GM19463 (cell line): Measurements from ENCODE around the gene CKB.

ENCODE experiments used
- ATAC-seq: cut with Tn5 transposase; IDR thresholded peaks from one replicate; pipeline ENCODE4 v1.9.1; 2021; ENCODE audit warnings: mild to moderate bottlenecking, moderate library complexity; ENCODE audit not compliant: unreplicated experiment

The CKB gene

GRCh38 chr14:103492156-103492925, 30.3 kb downstream of the CKB start:
- no peak for ATAC-seq

- no peak for ATAC-seq
These were observed 30.9 kb downstream of the CKB start for GRCh38 chr14:103491691-103492090.

DNA sequence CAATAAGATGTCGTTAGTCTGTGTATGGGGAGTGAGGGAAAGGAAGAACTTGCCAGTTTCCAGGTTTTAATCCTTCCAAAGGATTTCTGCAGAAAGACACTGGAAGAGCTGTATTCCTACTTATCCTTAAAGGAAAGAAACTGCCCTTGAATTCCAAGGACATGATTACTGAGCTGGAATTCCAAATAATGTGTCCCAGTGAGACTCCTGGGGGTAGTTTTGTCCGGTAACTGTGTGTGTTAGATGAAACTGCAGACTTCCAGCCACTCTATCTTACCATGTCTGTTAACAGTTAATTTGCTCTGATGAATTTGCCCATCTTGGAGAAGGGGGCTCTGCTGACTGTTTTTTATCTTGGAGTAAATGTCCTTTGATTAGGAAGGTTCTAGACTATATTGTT, 33.0 kb downstream of the CKB start:
- no peak for ATAC-seq

DNA sequence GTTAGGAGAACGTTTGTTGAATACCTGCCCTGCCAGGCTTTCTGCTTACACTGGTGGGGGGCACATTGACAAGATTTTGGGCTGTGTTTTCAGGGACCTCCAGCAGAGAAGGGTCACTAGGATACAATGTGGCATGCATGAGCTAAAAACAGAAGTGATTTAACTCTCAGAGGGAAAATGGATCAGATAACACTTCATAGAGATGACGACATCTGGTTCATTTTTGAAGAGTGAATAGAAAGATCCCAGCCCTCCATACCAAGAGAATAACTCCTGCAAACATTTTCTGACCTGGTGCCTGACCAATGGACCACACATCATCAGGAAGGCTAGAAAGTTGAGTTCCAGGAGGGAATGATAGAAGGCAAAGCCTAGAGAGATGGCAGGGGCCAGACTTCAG, 33.7 kb downstream of the CKB start:
- no peak for ATAC-seq

DNA sequence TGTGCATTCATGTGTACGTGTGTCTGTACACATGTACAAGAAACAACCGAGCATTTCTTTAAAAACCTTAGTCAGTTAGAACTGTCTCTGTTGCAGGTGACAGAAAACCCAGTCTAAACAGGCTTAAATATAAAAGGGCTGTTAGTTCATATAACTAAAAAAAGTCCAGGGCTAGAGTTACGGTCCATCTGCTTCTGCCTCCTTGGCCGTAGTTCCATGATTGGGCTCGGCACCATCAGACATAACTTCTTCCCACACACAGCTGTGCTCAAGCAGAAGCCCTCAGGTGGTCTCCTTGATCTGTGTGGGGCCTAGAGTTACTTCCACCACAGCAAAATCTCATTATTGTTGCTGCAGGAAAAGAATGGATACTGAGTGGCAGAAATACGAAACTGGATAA, 34.6 kb downstream of the CKB start:
- no peak for ATAC-seq

DNA sequence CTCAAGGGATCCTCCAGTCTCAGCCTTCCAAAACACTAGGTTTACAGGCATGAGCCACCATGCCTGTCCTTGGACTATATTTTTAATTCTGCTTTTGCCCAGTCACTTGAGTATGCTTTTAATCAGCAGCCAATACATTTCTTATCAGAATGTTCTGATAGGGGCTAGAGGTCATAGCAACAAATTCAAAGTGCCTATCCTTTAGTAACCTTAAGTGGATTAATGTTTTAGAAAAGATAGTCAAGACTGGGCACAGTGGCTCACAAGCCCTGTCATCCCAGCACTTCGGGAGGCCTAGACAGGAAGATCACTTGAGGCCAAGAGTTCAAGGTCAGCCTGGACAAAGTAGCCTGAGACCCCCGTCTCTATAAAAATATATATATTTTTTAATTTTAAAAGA, 37.1 kb downstream of the CKB start:
- ATAC-seq, result no peak

DNA sequence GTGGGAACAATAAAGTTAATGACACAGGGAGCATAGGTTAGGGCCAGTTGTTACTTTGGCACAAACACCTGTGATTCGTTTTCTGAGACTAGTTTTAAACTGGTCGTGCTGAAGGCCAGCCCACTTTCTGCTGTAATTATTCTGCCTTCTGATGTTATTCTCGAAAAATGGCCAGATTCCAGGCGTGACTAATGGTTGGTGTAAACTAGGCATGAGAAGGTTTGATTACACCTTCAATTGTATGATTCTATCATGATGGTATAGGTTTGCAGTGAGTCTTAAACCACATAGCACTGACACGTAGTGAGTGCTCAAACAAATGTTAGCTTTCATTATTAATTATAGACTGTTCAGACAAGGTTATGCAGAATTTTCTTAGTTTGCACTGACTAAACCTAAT, 39.0 kb downstream of the CKB start:
- ATAC-seq, result no peak

GRCh38 chr14:103480595-103480994, 42.0 kb downstream of the CKB start:
- ATAC-seq, result peak; percentile 71

GRCh38 chr14:103476631-103477030, 46.0 kb downstream of the CKB start:
- no peak for ATAC-seq

DNA sequence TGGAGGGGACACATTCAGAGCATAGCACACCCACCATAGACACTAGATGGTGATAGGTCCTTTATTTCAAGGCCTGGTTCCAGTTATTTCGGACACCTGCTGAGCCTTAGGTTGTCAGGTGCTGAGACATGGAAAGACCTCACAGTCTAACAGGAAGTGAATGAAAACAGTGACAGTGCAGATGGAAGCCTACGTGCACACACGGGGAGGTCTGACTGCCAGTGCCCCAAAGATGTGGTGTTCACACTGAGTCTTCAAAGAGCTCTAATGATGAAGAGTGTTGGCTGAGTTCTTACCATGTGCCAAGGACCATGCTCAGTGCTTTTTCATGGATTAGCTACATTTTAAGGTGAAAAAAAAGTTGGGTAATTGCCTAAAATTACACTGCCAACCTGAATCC, 46.6 kb downstream of the CKB start:
- ATAC-seq, result no peak

DNA sequence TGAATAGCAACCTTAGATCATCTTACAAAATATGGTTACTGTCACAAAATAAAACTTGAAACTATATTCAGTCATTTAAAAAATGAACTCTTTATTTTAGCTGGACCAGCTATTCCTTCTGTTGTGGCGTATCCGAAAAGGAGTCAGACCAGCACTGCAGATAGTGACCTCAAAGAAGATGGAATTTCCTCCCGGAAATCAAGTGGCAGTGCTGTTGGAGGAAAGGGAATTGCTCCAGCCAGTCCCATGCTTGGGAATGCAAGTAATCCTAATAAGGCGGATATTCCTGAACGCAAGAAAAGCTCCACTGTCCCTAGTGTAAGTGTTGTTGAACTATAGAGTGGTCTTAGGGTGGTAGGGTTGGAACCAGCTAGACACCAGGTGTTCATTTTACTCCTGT, 47.7 kb downstream of the CKB start:
- ATAC-seq, result no peak

GRCh38 chr14:103472939-103473338, 49.7 kb downstream of the CKB start:
- ATAC-seq, result no peak
